CD4-positive, alpha-beta T cell treated with Interleukin-6 for 4 hours (primary cell): Measurements from ENCODE around the gene ABCB6.

Experiments
- DNase-seq: peaks from one replicate; pipeline ENCODE4 v3.0.0-alpha.2; 2020; ENCODE audit warnings: mixed read lengths

The ABCB6 gene

GRCh38 chr2:219182331-219183150 lies 36.2 kb downstream of the ABCB6 start:
- DNase-seq: peak; percentile 24

- DNase-seq: no peak
Measured at GRCh38 chr2:219181531-219181930, 37.2 kb downstream of the ABCB6 start.

DNA sequence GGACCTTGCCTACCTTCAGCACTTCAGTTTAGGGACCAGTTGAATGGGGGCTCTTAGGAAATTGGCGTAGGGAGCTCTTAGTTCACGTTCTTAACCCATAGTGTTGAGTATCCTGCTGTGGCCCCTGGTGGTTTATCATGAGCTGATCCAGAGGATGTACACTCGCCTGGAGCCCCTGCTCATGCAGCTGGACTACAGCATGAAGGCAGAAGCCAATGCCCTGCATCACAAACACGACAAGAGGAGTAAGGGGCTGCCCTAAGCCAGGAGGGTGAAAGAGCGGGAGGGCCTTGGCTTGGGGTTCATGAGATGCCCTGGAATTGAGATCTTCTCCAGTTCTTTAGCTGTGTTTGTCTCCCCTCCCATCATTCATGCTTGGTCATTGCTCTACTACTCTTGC lies 37.8 kb downstream of the ABCB6 start:
- DNase-seq: no peak

- DNase-seq: no peak
Measured at GRCh38 chr2:219179601-219180465, 38.9 kb downstream of the ABCB6 start.

- peak; percentile 63 for DNase-seq
Measured at GRCh38 chr2:219178377-219179175, 40.2 kb downstream of the ABCB6 start.

- DNase-seq: peak; percentile 90
Measured at GRCh38 chr2:219177552-219178376, 41.0 kb downstream of the ABCB6 start, which contains the start of gene RETREG2. Gene RETREG2, plus strand, starts transcription at chr2:219178275. Its CDS starts 78 bp downstream, at chr2:219178353.

DNA sequence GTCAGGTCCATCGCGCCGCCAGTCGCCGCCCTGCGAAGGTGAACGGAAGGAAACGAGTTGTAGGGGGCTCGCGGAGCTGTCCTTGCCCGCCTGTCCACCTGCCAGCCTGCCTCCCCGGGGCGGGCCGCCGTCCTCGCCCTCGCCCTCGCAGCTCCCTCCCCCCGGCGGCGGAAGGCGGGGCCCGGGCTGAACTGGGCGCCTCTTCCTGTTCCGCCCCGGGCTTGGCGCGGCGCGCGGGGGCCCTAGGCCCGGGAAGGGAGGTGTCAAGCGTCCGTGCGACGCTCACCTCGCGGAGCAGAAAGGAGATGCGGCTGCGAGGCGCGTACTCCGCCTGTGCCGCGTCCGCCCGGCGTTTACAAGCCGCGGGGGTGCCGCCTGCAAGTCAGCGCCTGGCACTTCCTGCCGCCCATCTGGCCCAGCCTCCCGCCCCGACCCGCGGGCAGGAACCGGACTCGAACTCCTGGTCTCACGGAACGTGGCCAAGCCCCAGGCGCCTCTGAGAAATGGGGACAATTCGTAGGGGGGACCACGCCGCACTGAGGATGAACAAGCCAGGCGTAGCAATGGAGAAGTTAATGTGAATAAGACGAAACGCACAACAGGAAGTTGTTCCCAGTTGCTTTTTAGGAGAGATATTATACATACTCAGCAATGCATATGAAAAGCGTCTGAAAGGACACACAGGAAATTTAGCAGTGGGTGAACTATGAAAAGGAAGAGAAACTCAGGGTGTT lies 41.8 kb downstream of the ABCB6 start, which contains the start of gene CNPPD1:
Gene CNPPD1, minus strand, starts transcription at position 108 of the 734 bp plus-strand sequence. Its CDS starts 97 bp downstream, at position 11.
- peak; percentile 91 for DNase-seq

- peak; percentile 37 for DNase-seq
Measured at GRCh38 chr2:219175928-219176817, 42.6 kb downstream of the ABCB6 start.

GRCh38 chr2:219175486-219175885 lies 43.3 kb downstream of the ABCB6 start:
- no peak for DNase-seq

DNA sequence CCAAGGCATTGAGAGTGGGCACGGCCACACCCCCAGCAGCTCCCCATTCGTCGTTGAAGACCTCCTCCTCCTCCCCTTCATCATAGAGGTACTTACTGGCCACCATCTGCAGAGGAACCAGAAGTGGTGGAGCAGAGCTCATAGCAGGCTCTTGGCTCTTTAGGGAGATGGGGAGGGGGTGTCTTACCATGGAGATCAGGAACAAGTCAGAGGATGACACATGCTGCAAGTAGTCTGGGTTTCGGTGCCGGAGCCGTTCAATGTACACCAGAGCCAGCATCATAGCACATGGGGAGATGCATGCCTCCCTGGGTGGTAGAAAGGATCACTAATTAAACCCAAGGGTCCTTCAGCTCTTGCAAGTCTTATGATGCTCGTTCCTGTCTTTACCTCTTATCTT lies 44.0 kb downstream of the ABCB6 start:
- DNase-seq: no peak

- no peak for DNase-seq
Measured at GRCh38 chr2:219174146-219174545, 44.6 kb downstream of the ABCB6 start.

GRCh38 chr2:219173176-219173575 lies 45.6 kb downstream of the ABCB6 start:
- no peak for DNase-seq

DNA sequence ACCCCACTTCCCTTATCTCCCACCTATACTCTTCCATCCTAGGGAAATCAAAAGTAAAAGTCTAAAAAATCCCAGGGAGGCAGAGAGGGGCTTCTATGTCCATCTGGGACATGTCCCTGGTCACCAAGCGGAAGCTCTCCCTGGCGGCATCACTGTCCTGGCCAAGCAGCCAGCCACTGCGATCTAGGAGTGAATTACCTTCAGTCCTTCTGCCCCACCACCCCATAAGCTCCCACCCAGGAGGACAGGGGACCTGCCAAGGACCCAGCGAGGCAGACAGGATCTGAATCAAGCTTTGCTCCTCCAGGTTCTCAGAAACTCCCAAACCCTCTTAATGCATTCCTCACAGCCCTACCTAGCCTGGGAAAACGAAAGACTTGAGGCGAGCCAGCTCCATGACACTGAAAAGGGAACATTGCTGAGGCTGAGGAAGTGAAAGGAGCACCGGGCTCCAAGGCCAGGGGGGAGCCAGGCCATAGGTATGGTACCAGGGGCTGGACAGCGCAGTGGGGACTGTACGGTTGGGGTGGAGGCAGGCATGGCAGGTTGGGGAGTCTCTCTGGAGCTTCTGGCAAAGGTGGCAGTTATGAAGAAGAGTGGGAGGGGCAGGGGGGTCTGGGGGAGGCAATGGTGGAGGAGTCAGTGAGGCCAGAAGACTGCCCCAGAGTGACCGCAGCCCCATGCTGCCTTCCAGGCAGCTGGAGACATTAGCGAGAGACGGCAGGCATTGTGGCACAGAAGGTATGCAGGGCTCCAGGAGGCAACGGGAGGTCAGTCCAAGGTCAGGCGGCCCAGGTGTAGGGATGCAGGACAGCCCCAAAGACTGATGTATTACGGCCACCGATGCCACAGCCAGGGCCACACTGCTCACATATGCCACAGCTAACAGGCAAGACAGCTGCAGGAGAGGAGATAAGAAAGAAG lies 46.3 kb downstream of the ABCB6 start:
- DNase-seq: no peak

DNA sequence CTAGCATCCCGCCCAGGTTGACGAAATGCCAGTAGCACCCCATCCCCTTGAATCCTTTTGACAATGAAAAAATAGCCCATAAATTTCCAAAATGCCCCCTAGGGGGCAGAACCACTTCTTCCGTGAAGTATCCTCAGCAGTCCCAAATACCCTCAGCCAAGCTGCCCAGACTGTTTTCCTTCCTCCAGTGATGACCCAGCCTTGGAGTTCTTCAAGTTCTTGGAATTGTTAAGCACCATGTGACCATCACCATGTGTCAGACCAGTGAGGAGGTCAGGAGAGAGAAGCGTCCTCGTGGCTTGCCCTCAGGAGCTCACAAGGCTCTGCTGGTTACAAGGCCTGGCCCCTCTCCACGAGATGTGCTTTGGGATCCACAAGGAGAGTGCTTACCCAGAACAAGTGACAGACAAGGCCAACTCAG lies 47.5 kb downstream of the ABCB6 start:
- peak; percentile 56 for DNase-seq

DNA sequence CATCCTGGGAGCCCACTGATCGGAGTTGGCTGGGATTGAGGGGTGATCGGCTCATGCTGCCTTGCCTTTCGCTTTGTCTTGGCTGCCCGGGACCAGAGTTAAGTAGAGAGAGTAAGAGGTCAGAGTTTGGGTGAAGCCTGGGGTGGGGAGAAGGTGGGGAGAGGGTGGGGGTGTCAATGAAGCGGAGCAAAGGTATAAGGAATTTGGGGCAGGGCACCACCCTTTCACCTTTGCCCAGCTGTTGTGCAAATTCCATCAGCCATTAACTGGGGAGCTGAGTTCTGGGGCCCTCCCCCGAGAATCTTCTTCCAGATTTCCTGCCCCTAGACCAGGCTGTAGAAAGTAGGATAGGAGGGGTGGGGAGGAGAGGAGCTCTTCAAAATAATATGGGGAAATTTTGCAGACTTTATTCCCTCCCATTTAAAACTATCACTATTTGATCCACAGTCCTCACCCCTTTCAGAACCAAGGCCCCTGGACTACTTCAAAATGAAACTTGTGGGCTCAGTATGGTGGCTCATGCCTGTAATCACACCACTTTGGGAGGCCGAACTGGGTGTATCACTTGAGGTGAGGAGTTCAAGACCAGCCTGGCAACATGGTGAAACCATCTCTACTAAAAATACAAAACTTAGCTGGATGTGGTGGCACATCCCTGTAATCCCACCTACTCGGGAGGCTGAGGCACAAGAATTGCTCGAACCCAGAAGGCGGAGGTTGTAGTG lies 48.7 kb downstream of the ABCB6 start, which contains the start of gene SLC23A3:
Gene SLC23A3, minus strand, starts transcription at position 100 of the 725 bp plus-strand sequence. Its CDS starts 45 bp downstream, at position 55.
- DNase-seq: no peak

- DNase-seq: no peak
Measured at GRCh38 chr2:219168932-219169331, 49.8 kb downstream of the ABCB6 start.

- no peak for DNase-seq
Measured at GRCh38 chr2:219168526-219168925, 50.2 kb downstream of the ABCB6 start.

GRCh38 chr2:219167997-219168396 lies 50.8 kb downstream of the ABCB6 start:
- DNase-seq: no peak
